HG02943 (cell line): Measurements from ENCODE around the gene IGSF21.

Source experiments
- ATAC-seq: cut with Tn5 transposase; IDR thresholded peaks from one replicate; pipeline ENCODE4 v1.9.1; 2021; ENCODE audit warnings: mild to moderate bottlenecking, low read depth, moderate library complexity; ENCODE audit not compliant: unreplicated experiment

The IGSF21 gene

DNA sequence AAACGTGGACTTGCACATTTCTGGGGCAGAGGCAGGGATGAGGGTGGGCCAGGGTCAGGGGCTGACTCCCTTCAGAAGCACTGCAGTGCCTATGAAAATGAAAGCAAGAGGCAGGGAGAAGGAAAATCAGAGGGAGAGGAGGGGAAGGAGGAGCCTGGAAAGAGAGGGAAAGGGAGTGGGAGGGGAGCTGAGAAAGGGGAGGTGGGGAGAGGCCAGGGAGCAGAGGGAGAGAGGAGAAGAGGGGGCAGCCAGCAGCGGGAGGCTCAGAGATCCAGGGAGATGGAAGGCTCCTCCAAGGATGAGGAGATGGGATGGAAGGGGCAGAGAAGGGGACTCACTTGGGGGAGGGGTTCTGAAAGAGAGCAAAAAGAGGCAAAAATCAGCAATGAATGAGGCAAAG lies 276.9 kb downstream of the IGSF21 start:
- ATAC-seq = no peak

DNA sequence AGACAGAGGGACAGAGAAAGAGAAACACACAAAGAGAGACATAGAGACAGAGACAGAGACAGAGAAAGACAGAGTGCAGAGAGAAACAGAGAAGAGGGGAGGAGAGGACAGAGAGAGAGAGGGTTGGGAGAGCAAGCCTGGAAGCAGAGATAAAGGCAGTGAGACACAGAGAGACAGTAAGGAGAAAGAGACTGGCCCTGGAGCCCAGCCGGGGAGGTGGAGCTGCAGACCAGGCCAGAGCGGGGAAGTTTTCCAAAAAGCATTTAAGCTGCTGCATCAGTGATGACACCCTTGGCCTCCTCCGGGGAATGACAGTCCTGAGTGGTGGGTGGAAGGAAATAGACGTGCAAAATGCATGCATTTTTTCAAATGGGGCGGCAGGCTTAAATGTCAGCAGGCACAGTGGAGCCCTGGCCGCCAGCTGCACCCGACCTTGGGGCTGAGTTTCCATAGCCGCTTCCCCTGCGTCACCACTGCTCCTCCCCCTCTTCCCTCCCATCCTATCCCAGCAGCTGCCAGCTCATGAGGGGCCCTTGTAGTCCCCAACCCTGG lies 277.7 kb downstream of the IGSF21 start:
- no peak for ATAC-seq

DNA sequence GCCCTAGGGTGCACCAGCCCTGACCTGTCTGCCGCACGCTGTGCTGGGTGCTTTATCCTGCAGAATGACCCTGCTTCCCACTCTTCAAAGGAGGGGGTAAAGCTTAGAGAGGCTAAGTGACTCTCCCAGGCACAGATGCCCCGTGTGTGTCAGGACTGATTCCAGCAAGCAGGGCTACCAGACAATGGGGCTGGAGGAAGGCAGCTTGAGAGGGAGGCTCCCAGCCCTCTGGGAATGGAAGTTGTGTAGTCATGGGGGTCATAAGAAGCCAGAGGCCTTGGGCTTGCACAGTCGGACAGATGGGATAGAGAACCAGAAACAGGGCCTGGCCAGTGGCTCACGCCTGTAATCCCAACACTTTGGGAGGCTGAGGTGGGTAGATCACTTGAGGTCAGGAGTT lies 279.0 kb downstream of the IGSF21 start:
- no peak for ATAC-seq

DNA sequence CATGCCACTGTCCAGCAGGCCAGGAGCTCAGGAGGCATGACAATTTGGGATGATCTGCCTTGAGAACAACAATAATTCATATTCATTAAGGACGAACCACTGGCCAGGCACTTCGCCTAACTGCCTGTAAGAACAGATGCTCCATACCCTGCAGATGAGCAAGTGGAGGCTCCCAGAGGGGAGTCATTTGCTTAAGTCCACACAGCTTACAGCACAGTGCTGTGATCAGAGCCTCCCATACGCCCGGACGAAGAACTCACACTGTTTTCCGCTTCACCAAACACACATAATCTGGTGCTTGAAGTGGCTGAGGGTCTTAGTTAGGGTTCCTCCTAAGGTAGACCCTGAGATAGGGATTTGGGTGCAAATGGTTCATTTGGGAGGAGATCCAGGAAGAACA lies 279.7 kb downstream of the IGSF21 start:
- ATAC-seq = no peak

DNA sequence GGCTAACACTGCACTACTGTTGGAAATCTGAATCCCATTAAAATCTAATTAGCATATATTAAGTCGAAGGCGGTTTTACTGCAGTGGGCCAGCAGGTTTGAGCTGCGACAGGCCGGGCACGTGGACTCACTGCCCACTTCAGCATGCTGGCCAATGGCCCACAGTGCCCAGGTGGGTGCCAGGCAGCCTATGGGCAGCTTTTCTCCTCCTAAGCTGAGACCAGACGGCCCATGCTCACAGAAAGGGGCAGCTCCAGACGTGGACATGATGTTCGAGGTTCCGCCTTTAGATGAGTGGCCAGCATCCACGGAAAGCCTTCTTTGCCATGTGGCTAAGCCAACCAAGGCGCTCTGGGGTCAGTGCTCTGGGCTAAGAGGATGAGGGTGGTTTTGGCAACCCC lies 283.4 kb downstream of the IGSF21 start:
- no peak for ATAC-seq

DNA sequence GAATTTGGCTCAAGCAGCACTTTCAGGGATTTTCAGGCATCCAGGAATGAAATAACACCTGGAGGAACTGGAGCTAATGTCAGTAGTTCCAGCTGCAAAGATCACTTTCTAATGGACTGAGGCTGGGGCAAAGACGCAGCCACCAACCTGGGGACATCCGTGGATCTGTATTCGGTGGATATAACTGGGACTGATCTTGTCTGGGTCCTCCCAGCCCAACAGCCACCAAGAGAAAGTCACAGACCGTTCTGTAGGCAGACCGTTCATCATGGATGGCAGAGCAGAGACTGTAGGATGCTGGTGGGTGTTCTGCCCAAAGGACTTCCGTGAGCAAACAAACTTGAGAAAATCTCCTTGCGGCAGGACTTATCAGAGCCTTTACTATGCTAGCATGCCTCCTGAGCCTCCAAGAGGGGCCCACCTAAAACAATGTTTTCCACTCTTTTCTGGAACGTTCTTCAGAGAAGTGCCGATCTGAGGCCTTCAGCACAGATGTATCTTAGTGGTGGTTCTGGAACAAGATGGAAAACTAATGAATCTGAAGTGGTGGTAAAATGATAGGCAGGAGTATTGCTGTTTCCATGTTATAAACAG lies 287.1 kb downstream of the IGSF21 start:
- ATAC-seq = no peak

DNA sequence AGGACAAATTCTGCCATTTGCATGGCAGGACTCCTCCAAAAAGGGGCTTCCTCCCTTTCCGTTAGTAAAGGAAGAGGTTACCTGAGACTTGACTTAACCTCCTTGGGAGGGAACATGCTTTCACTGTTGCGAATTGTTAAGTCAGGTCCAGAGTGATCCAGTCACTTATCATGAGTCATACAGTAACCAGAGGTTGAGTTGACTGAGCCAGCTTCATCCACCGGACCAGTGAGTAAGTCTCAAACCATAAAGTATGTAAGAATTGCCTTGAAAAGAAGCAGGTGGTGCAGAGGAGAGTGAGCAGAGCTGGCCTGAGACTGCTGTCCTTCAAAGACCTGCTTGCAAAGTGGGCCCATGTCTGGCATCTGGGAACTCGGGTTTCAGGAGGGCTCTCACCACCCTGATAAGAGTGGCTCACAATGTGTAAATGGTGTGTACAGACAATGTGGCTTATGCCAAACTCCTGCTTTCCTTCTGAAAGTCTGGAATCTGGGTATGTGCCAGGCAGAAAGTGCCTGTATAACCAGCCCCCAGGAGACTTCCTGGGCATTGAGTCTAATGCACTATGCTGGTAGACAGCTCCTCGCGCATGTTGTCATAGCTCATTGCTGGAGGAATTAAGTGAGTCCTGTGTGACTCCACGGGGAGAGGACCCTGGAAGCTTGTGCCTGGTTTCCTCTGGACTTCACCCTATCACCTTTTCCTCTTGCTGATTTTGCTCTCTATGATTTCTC lies 288.8 kb downstream of the IGSF21 start:
- no peak for ATAC-seq

DNA sequence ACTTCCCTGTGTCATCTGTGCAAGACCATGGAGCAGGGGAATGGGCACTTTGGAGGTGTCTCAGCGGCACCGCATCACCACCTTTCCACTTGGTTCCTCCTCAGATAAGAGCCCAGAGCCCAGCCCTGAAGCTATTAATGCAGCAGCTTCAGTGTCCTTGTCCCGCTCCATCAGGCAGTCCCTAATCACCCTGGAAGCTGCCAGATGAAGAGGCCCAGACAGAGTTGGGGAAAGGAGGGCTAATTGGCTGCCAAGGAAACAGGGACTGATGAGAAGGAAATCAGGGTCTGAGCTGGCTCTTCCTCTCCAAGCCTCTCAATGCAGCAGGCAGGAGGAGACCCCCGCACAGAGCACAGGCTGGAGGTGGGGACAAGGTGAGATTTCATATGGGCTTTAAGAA lies 290.0 kb downstream of the IGSF21 start:
- no peak for ATAC-seq

DNA sequence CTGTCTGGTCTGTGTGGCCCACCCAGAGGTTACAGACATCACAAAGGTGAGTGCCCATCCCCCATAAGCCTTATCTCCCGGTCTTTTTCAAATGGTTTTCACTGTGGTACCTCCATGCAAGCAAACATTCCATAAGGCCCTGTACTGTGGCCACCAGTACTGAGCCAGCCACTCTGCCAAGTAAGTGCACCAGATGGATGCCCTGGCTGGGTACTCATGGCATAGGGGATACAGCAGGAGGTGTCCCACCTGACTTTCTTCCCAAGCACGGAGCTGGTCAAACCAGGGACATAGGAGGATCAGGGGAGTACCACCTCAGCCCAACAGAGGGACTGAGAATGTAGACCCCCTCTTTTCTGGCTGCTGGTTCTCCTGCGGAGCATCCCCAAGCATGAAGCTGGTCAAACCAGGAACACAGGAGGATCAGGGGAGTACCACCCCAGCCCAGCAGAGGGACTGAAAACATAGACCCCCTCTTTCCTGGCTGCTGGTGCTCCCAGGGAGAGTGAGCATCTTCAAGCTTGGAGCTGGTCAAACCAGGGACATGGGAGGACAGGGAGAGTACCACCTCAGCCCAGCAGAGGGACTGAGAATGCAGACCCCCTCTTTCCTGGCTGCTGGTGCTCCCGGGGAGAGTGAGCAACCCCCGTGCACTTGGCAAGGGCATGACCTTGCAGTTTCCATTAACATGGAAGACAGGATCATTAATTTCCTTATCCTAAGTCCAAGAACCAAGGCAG lies 291.4 kb downstream of the IGSF21 start:
- ATAC-seq = no peak

DNA sequence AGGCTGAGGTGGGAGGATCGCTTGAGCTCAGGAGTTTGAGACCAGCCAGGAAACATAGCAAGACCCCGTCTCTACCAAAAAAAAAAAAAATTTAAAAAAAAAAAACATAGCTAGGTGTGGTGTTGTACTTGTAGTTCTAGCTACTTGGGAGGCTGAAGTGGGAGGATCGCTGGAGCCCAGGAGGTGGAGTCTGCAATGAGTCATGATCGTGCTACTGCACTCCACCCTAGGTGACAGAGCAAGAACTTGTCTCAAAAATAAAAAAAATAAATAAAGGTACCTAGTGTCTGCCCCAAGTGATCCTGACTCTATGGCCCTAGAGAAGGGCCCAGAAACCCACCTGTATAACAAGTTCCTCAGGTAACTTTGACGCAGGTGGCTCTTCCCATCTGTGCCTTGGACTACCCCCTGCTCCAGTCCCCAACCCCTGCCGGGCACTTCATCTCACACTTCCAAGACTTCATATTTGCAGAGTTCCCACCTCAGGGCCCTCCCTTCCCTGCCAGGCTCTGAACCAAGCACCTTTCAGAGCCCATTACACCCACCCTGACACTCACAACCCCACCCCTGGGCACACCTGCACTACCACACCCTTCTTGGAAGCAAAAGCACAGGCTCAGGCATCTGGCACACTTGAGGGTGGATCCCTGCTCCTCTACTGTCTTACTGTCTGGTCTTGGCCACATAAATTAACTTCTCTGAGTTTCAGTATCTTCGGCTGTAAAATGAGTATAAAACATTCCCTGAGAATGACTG lies 292.9 kb downstream of the IGSF21 start:
- no peak for ATAC-seq

DNA sequence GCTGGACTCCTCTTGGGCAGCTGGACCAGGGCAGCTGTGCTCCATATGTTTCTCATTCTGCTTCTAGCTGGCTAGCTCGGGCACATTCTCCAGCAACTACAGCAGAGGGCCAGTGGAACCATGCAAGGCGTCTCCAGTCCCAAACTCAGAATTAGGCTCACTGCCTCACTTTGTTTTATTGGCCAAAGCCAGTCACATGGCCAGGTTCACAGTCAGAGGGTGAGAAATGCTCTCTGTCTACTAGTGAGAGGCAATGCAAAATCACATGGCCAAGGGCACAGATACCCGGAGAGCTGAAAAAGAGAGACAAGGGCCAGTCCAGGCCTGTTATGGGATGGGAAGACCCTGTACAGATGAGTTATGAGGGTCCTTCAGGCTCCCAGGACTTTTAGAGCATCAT lies 294.3 kb downstream of the IGSF21 start:
- ATAC-seq = no peak

DNA sequence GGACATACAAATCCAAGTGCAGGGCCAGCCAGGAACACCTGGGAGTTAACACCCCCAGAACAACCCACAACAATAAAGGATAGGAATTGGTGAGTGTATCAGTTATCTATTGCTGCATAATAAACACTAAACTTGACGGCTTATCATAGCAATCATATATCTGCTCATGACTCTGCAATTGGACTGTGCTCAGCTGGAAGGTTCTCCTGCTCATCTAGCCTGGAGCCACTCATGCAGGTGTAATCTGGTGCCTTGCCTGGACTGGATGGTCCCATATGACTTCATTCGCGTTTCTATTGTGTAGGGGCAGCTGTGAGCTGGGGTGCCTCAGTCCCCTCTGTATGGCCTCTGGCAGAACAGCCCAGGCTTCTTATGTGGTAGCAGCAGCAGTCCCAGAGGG lies 296.9 kb downstream of the IGSF21 start:
- ATAC-seq = no peak

DNA sequence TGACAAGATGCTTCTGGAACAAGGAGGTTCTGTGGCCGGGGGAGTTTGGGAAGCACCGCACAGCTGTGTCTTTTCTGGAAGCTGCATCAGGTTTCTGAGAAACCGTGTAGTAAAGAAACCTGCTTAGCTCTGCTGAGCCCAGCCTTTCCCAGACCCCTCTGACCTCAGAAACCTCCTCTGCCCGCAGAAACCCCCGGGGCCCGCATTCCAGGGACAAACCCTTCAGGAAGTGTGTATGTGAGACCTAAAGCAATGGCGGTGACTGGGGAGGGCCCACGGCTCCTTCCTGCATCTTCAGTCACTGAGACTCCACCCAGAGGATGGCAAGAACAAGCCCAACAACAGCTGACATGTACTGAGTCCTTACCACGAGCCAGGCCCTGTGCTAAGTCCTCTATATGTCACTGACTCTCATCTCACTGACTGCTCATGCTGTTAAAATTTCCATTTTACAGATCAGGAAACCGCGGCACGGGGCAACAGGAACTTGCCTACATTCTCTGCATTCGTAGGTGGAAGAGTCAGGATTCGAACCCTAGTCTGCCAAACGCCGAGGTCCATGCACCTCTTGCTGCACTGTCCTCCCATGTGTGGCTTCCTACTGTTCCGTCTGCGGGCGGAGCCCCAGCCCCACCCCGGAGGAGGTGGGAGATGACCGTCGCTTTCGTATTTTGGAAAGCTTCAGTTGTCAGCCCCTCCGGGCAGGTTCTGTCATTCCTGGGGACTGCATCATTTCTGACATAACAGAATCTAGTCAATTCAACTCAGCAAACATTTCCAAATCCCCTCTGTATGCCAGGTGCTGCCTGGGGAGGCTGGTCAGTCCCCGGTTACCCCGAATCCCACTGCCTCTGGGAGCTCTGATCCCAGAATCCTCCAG lies 299.8 kb downstream of the IGSF21 start:
- ATAC-seq = no peak

DNA sequence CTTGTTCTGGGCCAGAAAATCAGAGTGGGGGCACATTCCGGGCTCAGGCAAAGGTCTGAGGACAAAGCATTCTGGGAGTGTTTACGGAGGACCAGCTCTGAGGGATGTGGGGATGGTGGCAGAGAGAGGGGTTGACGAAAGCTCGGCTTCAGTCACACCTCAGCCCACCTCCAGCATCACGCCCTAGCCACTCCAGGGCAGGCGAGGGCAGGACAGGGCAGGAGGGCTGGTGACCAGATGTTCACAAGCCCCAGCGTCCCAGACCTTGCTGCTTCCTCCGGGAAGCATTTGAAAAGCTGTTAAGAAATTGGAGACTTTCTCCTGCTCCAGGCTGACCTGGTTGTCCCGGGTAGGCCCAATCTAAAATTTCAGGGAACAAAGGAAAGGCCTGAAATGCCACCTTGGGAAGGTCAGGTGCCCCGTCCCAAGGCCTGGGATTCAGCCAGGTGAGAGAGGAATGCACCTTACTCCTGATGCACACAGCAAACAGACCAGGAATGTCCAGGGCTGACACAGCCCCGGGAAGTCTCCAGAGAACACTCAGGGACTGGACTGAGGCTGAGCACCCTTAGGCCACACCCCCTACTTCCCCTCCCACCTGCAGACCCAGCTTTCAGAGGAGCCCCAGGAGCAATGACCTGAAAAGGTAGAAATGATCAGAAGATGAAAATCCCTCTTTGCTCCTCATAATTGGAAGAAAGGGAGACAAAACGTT lies 301.2 kb downstream of the IGSF21 start:
- no peak for ATAC-seq

DNA sequence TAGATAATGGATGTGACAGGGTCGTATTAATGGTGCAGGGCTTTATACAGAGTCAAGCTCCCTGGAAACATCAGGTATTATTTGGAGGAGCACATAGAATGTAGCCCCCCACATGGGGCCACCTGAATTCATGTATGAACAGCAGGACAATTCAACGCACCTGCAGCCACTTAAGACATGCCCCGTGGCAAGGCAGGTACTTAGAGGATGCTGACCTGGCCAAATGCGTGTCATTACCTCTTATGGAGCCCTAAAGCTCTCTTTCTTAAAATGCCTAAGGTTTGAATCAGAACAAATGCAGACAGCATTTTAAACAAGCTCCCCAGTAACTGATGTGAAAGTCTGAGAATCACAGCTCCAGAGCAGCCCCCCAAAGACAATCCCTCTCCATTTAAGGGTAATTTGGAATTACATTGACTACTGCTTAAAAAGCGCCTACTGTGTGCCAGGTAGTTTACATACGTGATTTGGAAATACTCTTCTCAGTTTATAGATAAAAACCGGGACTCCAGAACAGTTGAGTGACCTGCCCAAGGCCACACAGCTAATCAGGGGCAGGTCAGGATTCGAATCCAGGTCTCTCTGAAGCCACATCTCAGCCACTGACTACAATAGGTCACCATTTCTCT lies 302.1 kb downstream of the IGSF21 start:
- no peak for ATAC-seq

DNA sequence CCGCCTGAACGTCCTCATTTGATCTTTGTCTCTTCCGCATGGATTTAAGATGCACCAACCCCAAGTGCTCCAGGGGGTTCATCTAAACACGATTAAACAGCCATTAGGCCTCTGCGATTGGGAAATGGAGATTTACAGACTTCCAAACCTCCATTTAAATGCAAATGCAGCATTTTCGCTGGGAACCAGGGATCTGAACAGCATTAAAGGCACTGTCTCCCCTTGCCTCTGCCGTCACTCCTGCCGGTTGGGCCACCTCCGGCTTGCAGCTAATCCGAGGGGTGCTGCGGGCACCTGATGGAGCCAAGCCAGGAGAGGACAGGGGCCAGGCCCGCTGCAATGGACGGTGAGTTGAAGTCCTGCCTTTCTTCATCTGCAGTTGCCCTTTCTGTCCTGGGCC lies 302.8 kb downstream of the IGSF21 start:
- ATAC-seq = no peak

DNA sequence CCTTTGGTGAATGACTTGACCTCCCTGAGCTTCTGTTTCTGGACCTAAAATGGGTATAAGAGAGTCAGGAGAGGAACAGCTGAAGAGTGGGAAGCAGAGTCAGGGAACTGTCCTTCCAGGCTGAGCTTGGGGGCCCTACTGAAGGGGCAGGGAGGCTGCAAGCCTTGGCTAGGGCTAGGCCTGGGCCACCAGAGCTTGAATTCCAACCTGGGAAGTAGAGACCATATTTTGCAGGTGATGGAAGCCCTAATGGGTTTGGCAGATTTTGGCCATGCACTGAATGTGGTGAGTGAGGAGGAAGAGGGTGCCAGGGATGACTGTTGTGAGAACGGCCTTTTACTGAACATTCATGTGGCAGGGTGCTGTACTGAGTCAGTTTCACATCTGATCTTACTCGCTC lies 303.7 kb downstream of the IGSF21 start:
- no peak for ATAC-seq

DNA sequence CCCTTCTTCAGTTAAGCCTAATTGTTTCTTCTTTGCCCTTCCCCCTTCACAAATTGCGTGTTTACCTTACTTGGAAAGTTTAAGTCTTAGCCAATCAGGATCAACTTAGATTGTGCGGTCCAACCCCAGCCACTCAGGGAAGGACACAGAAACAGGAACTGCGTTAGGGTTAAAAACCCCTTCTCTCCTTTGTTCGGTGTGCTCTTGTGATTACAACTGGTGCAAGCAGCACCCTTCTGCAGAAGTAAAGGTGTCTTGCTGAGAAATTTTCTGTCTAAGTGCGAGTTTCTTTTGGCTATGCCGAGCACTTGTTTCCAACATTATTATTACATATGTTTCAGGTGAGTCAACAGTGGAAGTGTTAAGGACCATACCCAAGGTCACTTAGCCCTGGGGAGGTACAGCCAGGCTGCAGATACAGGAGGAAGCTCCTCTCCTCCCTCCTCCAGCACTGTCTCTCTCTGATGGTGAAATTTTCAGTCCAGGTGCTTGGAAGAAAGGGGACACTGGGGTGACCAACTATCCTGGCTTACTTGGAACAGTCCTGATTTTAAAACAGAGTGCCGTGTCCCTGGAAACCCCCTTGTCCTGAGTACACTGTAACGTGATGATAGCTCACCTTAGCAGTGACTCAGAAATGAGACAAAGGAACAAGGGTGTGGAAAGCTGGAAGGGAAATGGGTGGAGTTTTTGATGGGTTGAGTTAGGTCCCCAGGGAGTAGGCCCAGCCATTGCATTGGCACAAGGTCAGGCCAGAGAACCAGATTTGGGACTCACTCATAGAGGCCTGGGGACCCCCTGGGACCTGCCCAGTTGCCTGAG lies 304.4 kb downstream of the IGSF21 start:
- ATAC-seq = no peak
